Activated T-cell treated with anti-CD3 and anti-CD28 coated beads, Interleukin-2, amount 50 U/mL, for 72 hours (primary cell): ENCODE data around the gene TSHZ3. TPM values are rescaled to one million over a fixed set of nuclear protein-coding genes. Genes with fewer than 3 reads are reported as not detected.

Experiments used
- ATAC-seq, 2 donors: fragments of 150-1000 bp; cut with Tn5 transposase; replicated peaks in 1 of 2; 2 replicates each; pipeline ENCODE4 v1.10.0; 2021; ENCODE audit warnings: moderate library complexity in 2 of 2, mild to moderate bottlenecking in 1 of 2
- DNase-seq, 2 donors: peaks; one replicate each; pipeline ENCODE4 v3.0.0; 2021 to 2022; ENCODE audit warnings: mixed read lengths in 1 of 2
- H3K27ac Mint-ChIP-seq: one replicate; pipeline ENCODE4 v1.8.0; 2022; ENCODE audit warnings: mild to moderate bottlenecking, moderate library complexity, mixed read lengths
- H3K27me3 Mint-ChIP-seq: one replicate; pipeline ENCODE4 v1.8.0; 2022; ENCODE audit warnings: low read depth, mixed read lengths
- H3K36me3 Mint-ChIP-seq, 2 donors: one replicate each; pipeline ENCODE4 v1.8.0; 2022; ENCODE audit warnings: mixed read lengths in 2 of 2, mild to moderate bottlenecking in 1 of 2; ENCODE audit not compliant: insufficient read depth in 2 of 2
- H3K4me1 Mint-ChIP-seq: one replicate; pipeline ENCODE4 v1.8.0; 2022; ENCODE audit warnings: low read depth, mixed read lengths
- H3K4me3 Mint-ChIP-seq, 2 donors: one replicate each; pipeline ENCODE4 v1.8.0; 2022; ENCODE audit warnings: mild to moderate bottlenecking in 2 of 2, mixed read lengths in 2 of 2, moderate library complexity in 2 of 2
- H3K9me3 Mint-ChIP-seq, 2 donors: one replicate each; pipeline ENCODE4 v1.8.0; 2022; ENCODE audit warnings: mixed read lengths in 2 of 2
- total RNA-seq, 2 donors: library from RNA; stranded (reverse); gene quantifications; one replicate each; pipeline ENCODE4 v1.2.3, GENCODE V29; 2022

The TSHZ3 gene
- total RNA-seq, 2 donors from 2014 or later: 0.74 to 3.0 TPM

- Mint-ChIP-seq H3K27me3 (no peaks in the 10 kb centered on the region), H3K4me3 (no peak overlapping the region), H3K27ac (no peak overlapping the region), H3K36me3 (no peaks in the 10 kb centered on the region), H3K4me1 (no peaks in the 10 kb centered on the region), H3K9me3 (no peaks in the 10 kb centered on the region)
- no peak for ATAC-seq
- no peak for DNase-seq
Measured at GRCh38 chr19:31277516-31277915, 71.7 kb downstream of the TSHZ3 start.

GRCh38 chr19:31276831-31277230 is 72.4 kb downstream of the TSHZ3 start:
- no peaks in the 10 kb centered on the region for H3K4me1 Mint-ChIP-seq
- H3K36me3 Mint-ChIP-seq: no peaks in the 10 kb centered on the region
- H3K27me3 Mint-ChIP-seq: no peaks in the 10 kb centered on the region
- H3K27ac Mint-ChIP-seq: no peak overlapping the region
- ATAC-seq: no peak
- DNase-seq: no peak
- H3K4me3 Mint-ChIP-seq: no peak overlapping the region
- no peaks in the 10 kb centered on the region for H3K9me3 Mint-ChIP-seq

- ATAC-seq (no peak), DNase-seq (no peak)
- Mint-ChIP-seq H3K4me1 (no peaks in the 10 kb centered on the region), H3K27ac (no peak overlapping the region), H3K4me3 (no peak overlapping the region), H3K36me3 (no peaks in the 10 kb centered on the region), H3K27me3 (no peaks in the 10 kb centered on the region), H3K9me3 (no peaks in the 10 kb centered on the region)
Measured at GRCh38 chr19:31275068-31275334, 74.2 kb downstream of the TSHZ3 start.

GRCh38 chr19:31274251-31275067 is 74.8 kb downstream of the TSHZ3 start:
- Mint-ChIP-seq H3K27me3 (no peaks in the 10 kb centered on the region), H3K27ac (no peak overlapping the region), H3K36me3 (no peaks in the 10 kb centered on the region), H3K9me3 (no peaks in the 10 kb centered on the region), H3K4me3 (no peak overlapping the region), H3K4me1 (no peaks in the 10 kb centered on the region)
- DNase-seq: no peak
- ATAC-seq: no peak

GRCh38 chr19:31272583-31273106 is 76.6 kb downstream of the TSHZ3 start:
- ATAC-seq: no peak
- H3K36me3 Mint-ChIP-seq: no peaks in the 10 kb centered on the region
- no peak overlapping the region for H3K27ac Mint-ChIP-seq
- H3K9me3 Mint-ChIP-seq: no peaks in the 10 kb centered on the region
- H3K27me3 Mint-ChIP-seq: no peaks in the 10 kb centered on the region
- DNase-seq: no peak
- H3K4me1 Mint-ChIP-seq: no peaks in the 10 kb centered on the region
- no peak overlapping the region for H3K4me3 Mint-ChIP-seq

GRCh38 chr19:31271306-31271911 is 77.8 kb downstream of the TSHZ3 start:
- no peak overlapping the region for H3K4me3 Mint-ChIP-seq
- no peaks in the 10 kb centered on the region for H3K9me3 Mint-ChIP-seq
- DNase-seq (no peak), ATAC-seq (no peak)
- no peak overlapping the region for H3K27ac Mint-ChIP-seq
- H3K27me3 Mint-ChIP-seq: no peaks in the 10 kb centered on the region
- H3K4me1 Mint-ChIP-seq: no peaks in the 10 kb centered on the region
- no peaks in the 10 kb centered on the region for H3K36me3 Mint-ChIP-seq

- H3K27me3 Mint-ChIP-seq: no peaks in the 10 kb centered on the region
Measured at GRCh38 chr19:31270897-31271296, 78.3 kb downstream of the TSHZ3 start.

GRCh38 chr19:31269425-31270127 is 79.7 kb downstream of the TSHZ3 start:
- Mint-ChIP-seq H3K4me1 (no peaks in the 10 kb centered on the region), H3K36me3 (no peaks in the 10 kb centered on the region), H3K27ac (no peak overlapping the region), H3K4me3 (no peak overlapping the region), H3K9me3 (no peaks in the 10 kb centered on the region), H3K27me3 (no peaks in the 10 kb centered on the region)
- no peak for ATAC-seq
- DNase-seq: no peak

More at GRCh38 chr19:31270897-31271296, 78.3 kb downstream of the TSHZ3 start:
- Mint-ChIP-seq H3K27ac (no peak overlapping the region), H3K36me3 (no peaks in the 10 kb centered on the region), H3K4me3 (no peak overlapping the region), H3K9me3 (no peaks in the 10 kb centered on the region), H3K4me1 (no peaks in the 10 kb centered on the region)
- no peak for ATAC-seq
- no peak for DNase-seq

- Mint-ChIP-seq H3K36me3 (no peaks in the 10 kb centered on the region), H3K9me3 (no peaks in the 10 kb centered on the region), H3K4me1 (no peaks in the 10 kb centered on the region), H3K27me3 (no peaks in the 10 kb centered on the region), H3K27ac (no peak overlapping the region), H3K4me3 (no peak overlapping the region)
- ATAC-seq (no peak), DNase-seq (no peak)
Measured at GRCh38 chr19:31268751-31269383, 80.4 kb downstream of the TSHZ3 start.

GRCh38 chr19:31266731-31267130 is 82.5 kb downstream of the TSHZ3 start:
- no peak overlapping the region for H3K27ac Mint-ChIP-seq
- H3K36me3 Mint-ChIP-seq: no peaks in the 10 kb centered on the region
- peaks cover 11% of the 10 kb centered on the region for H3K27me3 Mint-ChIP-seq
- no peak for DNase-seq
- H3K9me3 Mint-ChIP-seq: no peaks in the 10 kb centered on the region
- ATAC-seq: no peak
- H3K4me3 Mint-ChIP-seq: no peak overlapping the region
- no peaks in the 10 kb centered on the region for H3K4me1 Mint-ChIP-seq

GRCh38 chr19:31266196-31266595 is 83.0 kb downstream of the TSHZ3 start:
- H3K27ac Mint-ChIP-seq: no peak overlapping the region
- no peak for ATAC-seq

GRCh38 chr19:31264041-31264778 is 85.0 kb downstream of the TSHZ3 start:
- Mint-ChIP-seq H3K27me3 (peaks cover 22% of the 10 kb centered on the region), H3K27ac (no peak overlapping the region), H3K4me1 (no peaks in the 10 kb centered on the region), H3K36me3 (no peaks in the 10 kb centered on the region), H3K4me3 (no peak overlapping the region), H3K9me3 (no peaks in the 10 kb centered on the region)
- no peak for DNase-seq
- ATAC-seq: no peak

More at GRCh38 chr19:31266196-31266595, 83.0 kb downstream of the TSHZ3 start:
- Mint-ChIP-seq H3K27me3 (peaks cover 14% of the 10 kb centered on the region), H3K4me1 (no peaks in the 10 kb centered on the region), H3K4me3 (no peak overlapping the region), H3K9me3 (no peaks in the 10 kb centered on the region), H3K36me3 (no peaks in the 10 kb centered on the region)
- no peak for DNase-seq
